HG03175 (cell line): ENCODE data around the gene TAPBP.
"Not testable (repeated sequence)": the region's sequence is repeated elsewhere in the genome, so short reads cannot be mapped to it uniquely, and the experiment has no call there.

ENCODE experiments used
- ATAC-seq: cut with Tn5 transposase; IDR thresholded peaks from one replicate; pipeline ENCODE4 v1.9.1; 2021; ENCODE audit warnings: mild to moderate bottlenecking, moderate library complexity; ENCODE audit not compliant: unreplicated experiment

TAPBP gene

GRCh38 chr6:33297956-33298772 lies 15.7 kb downstream of the TAPBP start:
- ATAC-seq, result no peak

DNA sequence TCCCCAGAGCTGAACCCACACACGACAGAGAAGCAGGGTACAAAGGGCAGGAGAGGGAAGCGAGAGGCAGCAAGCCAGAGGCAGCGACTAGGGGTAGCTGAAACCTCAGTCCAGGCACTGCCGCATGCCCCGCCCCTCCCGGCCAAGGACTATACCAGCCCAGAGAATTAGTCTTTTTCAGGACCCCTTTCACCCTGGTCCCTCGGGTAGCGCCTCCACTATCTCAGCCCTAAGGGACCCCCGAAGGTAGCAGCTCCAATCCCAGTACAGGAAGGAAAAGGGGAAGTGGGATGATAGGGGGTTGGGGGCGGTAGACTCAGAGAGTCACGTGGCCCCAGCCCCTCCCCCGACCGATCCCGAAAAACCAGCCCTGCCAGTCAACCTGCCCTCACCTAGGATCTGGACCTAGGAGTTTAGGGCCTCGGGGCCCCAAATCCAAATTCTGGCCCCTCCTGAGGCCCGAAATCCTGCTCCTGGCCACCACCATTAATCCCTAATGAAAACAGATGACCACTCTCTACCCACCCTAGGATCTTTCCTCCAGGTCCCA lies 16.4 kb downstream of the TAPBP start:
- no peak for ATAC-seq

GRCh38 chr6:33296797-33297405 lies 17.0 kb downstream of the TAPBP start:
- no peak for ATAC-seq

DNA sequence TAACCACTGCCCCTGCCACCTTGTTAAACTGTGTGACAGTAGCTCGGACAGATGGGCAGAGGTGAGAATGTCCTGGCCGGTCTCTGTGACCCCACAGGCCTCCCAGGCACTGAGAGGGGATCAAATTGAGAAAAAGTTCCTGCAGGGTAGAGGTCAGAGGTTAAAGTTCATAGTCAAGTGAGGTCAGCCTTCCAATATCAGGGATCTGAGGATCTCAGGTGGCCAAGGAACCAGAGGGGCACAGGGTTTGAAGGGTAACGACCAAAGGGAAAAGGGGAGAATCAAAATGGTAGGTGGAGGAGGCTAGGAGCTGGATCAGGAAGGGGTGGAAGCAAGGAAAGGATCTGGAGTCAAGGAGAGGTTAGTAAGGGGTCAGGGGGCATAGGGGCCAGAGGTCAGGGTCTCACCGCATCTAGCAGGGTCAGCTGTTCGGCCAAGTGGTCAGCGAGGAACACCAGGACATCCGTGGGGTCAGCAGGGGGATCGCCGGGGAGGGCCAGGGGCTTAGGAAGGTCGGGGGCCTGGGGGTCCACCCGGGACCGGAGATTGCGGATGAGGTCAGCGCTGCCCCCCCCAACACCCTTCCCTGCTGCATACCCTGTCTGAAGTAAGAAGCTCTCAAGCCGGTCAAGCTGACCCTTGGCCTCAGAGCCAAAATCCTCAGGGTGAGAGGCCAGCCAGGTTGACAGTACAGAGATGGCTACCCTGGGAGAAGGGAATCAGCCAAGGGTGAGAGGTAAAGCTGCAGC lies 18.1 kb downstream of the TAPBP start:
- no peak for ATAC-seq

GRCh38 chr6:33294086-33294823 lies 19.6 kb downstream of the TAPBP start:
- no peak for ATAC-seq

DNA sequence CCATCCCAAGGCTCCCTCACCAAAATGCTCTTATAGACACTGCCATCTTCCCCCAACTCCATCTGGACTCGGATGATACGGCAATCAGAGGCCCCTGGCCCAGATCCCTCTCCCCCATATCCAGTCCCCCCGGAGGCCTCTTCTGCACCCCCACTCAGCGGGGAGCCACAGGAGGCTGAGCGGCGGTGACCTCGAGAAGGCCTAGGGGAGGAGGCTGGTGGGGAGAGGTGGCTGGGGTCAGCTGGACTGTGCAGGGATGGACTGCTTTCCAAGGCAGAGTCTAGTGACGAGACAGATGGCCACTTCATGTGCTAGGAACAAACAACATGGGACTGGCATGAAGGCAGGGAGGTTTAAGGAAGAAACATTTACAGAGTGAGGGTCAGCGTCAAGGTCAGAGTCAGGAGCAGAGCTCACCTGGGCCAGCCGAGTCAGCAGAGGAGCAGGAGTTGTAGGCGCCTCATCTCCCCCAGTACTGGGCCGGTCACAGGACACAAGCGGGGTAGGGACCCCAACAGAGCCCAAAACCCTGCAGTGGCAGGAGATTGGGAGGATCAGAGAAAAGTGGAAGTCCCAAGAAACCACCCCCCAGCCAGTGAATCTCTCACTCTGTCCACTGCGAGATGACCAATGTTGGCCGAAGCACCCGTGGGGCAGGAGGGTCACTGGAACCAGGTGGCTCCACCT lies 20.7 kb downstream of the TAPBP start:
- no peak for ATAC-seq

- no peak for ATAC-seq
These were observed 23.4 kb downstream of the TAPBP start for GRCh38 chr6:33290459-33290858.

GRCh38 chr6:33289784-33290315 lies 24.0 kb downstream of the TAPBP start:
- ATAC-seq, result peak; percentile 8

DNA sequence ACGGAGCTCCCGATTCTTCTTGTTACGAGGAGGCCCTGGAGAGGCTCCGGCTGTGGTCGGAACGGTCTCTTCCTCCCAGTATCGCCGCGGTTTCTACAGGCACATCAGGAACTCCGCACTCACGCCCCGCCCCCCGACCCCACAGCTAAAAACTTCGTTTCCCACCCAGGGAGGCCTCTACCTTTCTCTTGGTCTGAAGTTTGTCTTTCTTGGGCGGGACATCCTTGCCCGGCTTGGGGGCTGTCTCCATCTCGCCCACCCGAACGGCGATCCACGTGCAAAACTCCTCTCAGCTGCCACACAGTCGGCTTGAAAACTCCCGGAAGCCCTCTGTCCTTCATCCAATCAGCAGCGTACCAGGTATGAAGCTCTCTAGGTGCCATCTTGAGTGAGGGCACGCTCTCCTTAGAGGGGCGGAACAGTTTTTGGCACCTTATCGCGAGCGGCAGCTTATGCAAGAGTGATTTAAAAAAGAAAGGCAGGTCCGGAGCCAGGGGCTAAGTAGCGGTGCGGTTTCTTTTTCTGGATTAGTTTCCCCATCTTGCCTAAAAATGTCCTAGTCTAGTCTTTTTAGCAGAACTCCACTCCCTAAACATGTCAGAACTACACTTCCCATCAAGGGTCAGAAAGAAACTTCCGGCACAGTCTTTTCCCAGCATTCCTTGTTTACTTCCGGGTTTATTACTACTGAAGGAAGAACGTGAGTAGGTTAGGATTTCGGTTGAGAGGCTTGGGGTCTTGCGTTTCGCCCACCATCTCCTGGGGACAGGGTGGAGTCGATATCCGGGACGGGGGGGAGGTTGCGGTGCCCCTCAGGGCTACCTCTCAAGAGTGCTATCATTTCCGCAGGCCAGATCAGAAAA lies 24.7 kb downstream of the TAPBP start, which contains the start of the genes PFDN6 and WDR46:
PFDN6 (plus strand) TSS at position 681 of the 863 bp plus-strand sequence. CDS start 256 bp downstream, outside the sequence.
WDR46 (minus strand) TSS at position 319 of the 863 bp plus-strand sequence; CDS start at position 250, 69 bp downstream.
- peak; percentile 88 for ATAC-seq

DNA sequence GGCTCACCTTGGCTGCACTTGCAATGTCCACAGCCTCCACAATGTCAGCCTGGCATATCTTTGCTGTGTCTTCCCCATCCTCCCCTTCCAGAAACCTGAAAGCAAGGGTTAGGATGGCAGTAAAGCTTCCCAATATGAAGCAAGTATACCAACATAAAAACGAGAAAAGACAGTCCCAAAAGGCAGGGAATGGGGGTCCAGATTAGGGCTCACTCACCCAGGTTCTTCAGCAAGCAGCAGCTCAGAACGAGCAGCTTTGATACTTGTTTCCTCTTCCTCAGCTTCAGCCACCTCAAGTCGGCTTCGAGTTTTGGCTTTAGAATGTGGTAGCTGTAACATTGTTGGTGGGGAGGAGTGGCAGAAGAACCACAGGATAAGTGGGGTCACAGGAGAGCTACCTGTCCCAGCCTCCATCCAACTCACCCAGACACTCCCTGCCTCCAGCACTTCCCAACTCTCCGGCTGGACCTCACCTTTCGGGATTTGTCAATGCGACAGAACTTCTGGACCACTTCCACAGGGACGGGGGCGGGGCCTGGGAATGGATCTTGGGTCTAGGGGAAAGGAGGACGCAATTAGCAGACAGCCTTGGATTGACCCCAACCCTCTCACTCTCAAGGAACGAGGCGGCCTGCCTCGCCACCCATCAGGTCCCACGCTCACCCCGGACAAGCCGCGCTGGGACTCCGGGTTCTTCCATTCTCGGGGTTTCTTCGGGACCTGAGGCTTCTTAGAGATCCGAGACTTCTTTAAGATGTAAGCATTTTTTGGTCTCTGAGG lies 25.5 kb downstream of the TAPBP start:
- no peak for ATAC-seq

DNA sequence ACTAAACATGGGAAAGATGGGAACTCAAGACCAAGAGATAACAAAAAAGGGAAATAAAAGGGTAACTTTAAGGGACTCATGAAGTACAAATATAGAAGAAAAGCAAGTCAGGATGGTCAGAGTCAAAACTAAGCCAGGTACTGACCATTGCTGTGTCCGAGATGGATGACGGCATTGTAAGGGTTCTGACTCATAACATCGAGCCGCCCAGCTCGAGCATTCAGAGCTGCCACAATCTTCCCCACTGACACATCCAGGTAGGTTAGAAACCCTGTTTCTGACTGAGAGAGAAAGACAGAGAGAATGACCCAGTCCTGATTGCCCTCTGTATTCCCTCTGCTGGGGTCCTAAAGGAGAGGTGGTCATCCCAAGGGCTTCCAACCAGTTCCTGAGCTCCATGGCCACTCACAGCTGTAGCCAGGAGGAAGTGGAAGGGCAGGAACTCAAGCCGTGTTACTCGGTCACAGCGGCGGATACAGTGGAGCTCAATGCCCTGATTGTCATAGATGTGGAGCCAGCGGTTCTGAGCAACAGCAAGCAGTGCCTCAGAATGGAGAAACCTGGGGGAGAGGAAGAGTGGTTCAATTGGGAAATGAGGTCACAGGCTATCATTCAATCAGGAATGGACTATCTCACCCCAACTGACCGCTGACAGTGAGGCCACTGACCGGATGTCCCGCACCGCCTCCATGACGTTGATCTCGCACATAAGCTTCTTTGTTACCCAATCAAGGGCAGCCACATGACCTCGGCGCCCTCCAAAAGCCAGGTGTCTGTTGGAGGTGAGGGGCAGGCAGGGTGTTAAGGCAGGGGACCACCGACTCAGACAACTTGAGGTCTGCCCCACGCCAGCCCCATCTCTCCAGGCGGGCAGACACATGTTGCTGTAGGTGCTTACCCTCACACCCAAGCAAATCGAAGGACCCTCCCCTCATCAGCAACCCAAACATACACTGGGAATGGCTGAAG lies 26.6 kb downstream of the TAPBP start:
- ATAC-seq, result no peak

DNA sequence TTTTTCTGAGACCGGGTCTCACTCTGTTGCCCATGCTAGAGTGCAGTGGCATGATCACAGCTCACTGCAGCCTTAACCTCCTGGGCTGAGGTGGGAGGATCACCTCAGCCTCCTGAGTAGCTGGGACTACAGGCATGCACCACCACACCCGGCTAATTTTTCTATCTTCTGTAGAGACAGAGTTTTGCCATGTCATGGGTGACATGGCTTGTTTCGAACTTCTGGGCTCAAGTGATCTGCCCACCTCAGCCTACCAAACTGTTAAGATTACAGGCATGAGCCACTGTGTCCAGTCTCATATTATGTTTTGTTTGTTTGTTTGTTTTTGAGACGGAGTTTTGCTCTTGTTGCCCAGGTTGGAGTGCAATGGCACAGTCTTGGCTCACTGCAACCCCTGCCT lies 28.7 kb downstream of the TAPBP start:
- not testable (repeated sequence) for ATAC-seq

- no peak for ATAC-seq
These were observed 33.3 kb downstream of the TAPBP start for GRCh38 chr6:33280539-33280938.

GRCh38 chr6:33279971-33280511 lies 33.8 kb downstream of the TAPBP start:
- no peak for ATAC-seq

DNA sequence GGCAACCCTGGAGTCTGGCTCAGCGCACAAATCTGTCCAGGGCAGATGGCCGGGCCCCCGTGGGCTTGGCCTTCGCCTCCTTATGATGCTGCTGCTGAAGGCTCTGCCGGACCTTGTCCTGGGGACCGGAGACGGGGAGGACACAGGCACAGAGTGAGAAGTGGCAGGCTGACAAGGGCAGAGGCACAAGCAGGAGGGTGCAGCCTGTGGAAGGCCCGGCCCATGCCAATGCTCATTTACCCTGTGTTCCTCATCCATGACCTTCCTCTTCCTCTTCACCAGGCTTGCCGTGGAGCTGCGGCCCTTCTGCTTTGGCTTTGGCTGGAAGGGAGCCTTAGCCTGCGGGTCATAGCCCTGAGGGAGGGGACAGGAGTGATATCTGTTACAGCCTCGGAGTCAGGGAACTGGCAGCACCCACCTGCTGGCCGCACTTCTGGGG lies 34.6 kb downstream of the TAPBP start:
- ATAC-seq, result no peak

GRCh38 chr6:33278810-33279209 lies 35.1 kb downstream of the TAPBP start:
- ATAC-seq, result no peak

GRCh38 chr6:33278392-33278741 lies 35.5 kb downstream of the TAPBP start:
- no peak for ATAC-seq
